DOHH2 (cell line): ENCODE results near the gene PRND.

Experiments used
- H3F3A ChIP-seq: fragments of 200-600 bp; sonication (generic), shearing (Covaris generic); 2 replicates; pipeline ENCODE4 v1.6.0; 2016; ENCODE audit warnings: antibody characterized with exemption, mild to moderate bottlenecking; ENCODE audit not compliant: control insufficient read depth, insufficient read depth
- H3K27ac ChIP-seq: fragments of 200-600 bp; sonication (generic); 2 replicates; pipeline ENCODE4 v1.5.1; 2014; ENCODE audit warnings: low read depth, mild to moderate bottlenecking, low read length, moderate library complexity
- H3K27me3 ChIP-seq: fragments of 200-600 bp; sonication (generic); 2 replicates; pipeline ENCODE4 v1.6.1; 2014; ENCODE audit warnings: mild to moderate bottlenecking, low read length, mixed read lengths; ENCODE audit not compliant: control insufficient read depth
- H3K36me3 ChIP-seq: fragments of 200-600 bp; sonication (generic); 2 replicates; pipeline ENCODE4 v1.6.1; 2014; ENCODE audit warnings: mild to moderate bottlenecking, low read length, moderate library complexity, mixed read lengths; ENCODE audit not compliant: control insufficient read depth
- H3K4me1 ChIP-seq: fragments of 200-600 bp; sonication (generic); 2 replicates; pipeline ENCODE4 v1.6.1; 2014; ENCODE audit warnings: mild to moderate bottlenecking, low read length, mixed read lengths; ENCODE audit not compliant: control insufficient read depth
- H3K4me2 ChIP-seq: fragments of 200-600 bp; sonication (generic); 2 replicates; pipeline ENCODE4 v1.6.0; 2014; ENCODE audit warnings: mild to moderate bottlenecking, low read length, moderate library complexity
- H3K4me3 ChIP-seq: fragments of 200-600 bp; sonication (generic); 2 replicates; pipeline ENCODE4 v1.5.1; 2014; ENCODE audit warnings: mild to moderate bottlenecking, low read length, mixed read lengths
- H3K79me2 ChIP-seq: fragments of 200-600 bp; sonication (generic); 2 replicates; pipeline ENCODE4 v1.6.1; 2014; ENCODE audit warnings: mild to moderate bottlenecking, low read length, mixed read lengths; ENCODE audit not compliant: control insufficient read depth
- H3K9me2 ChIP-seq: fragments of 200-600 bp; sonication (generic); replicated peaks from 2 replicates; pipeline ENCODE4 v1.6.1; 2014; ENCODE audit warnings: mild to moderate bottlenecking, low read length, mixed read lengths; ENCODE audit not compliant: control insufficient read depth
- H3K9me3 ChIP-seq: fragments of 200-600 bp; sonication (generic); 2 replicates; pipeline ENCODE4 v1.6.1; 2014; ENCODE audit warnings: antibody characterized with exemption, low read length, mixed read lengths; ENCODE audit not compliant: control insufficient read depth, insufficient read depth
- H4K20me1 ChIP-seq: fragments of 200-600 bp; sonication (generic); 2 replicates; pipeline ENCODE4 v1.6.0; 2014; ENCODE audit warnings: low read depth, mild to moderate bottlenecking, antibody characterized with exemption, low read length, moderate library complexity; ENCODE audit not compliant: control insufficient read depth, insufficient read depth
- CTCF ChIP-seq: fragments of 200-600 bp; sonication (generic); IDR thresholded peaks from one replicate; pipeline ENCODE4 v1.5.1; 2014; ENCODE audit warnings: antibody characterized with exemption, mild to moderate bottlenecking, low read depth, low read length; ENCODE audit not compliant: poor library complexity, severe bottlenecking
- EZH2phosphoT487 ChIP-seq: fragments of 200-600 bp; sonication (generic); IDR thresholded peaks from 2 replicates; pipeline ENCODE4 v1.6.1; 2017; ENCODE audit warnings: borderline replicate concordance, mild to moderate bottlenecking, antibody characterized with exemption, low read length, moderate library complexity, mixed read lengths

PRND gene

GRCh38 chr20:4728120-4728760 is 6.5 kb downstream of the PRND start:
- Histone ChIP-seq H3K4me3 (no peak overlapping the region), H3F3A (no peaks in the 10 kb centered on the region), H3K4me2 (no peak overlapping the region), H3K4me1 (peaks cover 18% of the 10 kb centered on the region), H3K36me3 (no peaks in the 10 kb centered on the region), H3K27ac (no peak overlapping the region), H3K9me2 (no peaks in the 10 kb centered on the region), H3K9me3 (no peaks in the 10 kb centered on the region), H3K79me2 (no peaks in the 10 kb centered on the region), H4K20me1 (no peaks in the 10 kb centered on the region), H3K27me3 (no peaks in the 10 kb centered on the region; the same call in 1 of the 2 replicates)
- no peak for TF ChIP-seq CTCF
- TF ChIP-seq EZH2phosphoT487: no peak

GRCh38 chr20:4729265-4729664 is 7.6 kb downstream of the PRND start:
- no peak for TF ChIP-seq CTCF
- no peak for TF ChIP-seq EZH2phosphoT487
- H3F3A ChIP-seq: no peaks in the 10 kb centered on the region
- H3K27me3 ChIP-seq: peaks cover 2% of the 10 kb centered on the region; the same call in 1 of the 2 replicates
- H3K36me3 ChIP-seq: no peaks in the 10 kb centered on the region
- no peaks in the 10 kb centered on the region for H4K20me1 ChIP-seq
- H3K9me2 ChIP-seq: no peaks in the 10 kb centered on the region
- no peak overlapping the region for H3K4me3 ChIP-seq
- no peak overlapping the region for H3K27ac ChIP-seq
- H3K9me3 ChIP-seq: no peaks in the 10 kb centered on the region
- H3K79me2 ChIP-seq: no peaks in the 10 kb centered on the region
- no peak overlapping the region for H3K4me2 ChIP-seq
- peaks cover 18% of the 10 kb centered on the region for H3K4me1 ChIP-seq

GRCh38 chr20:4730780-4731179 is 9.1 kb downstream of the PRND start:
- no peaks in the 10 kb centered on the region for H4K20me1 ChIP-seq
- no peaks in the 10 kb centered on the region for H3K79me2 ChIP-seq
- no peaks in the 10 kb centered on the region for H3K9me3 ChIP-seq
- no peaks in the 10 kb centered on the region for H3K36me3 ChIP-seq
- peaks cover 2% of the 10 kb centered on the region; the same call in 1 of the 2 replicates for H3K27me3 ChIP-seq
- H3K4me2 ChIP-seq: no peak overlapping the region
- no peak overlapping the region for H3K27ac ChIP-seq
- no peak overlapping the region for H3K4me3 ChIP-seq
- H3K4me1 ChIP-seq: peaks cover 18% of the 10 kb centered on the region
- H3K9me2 ChIP-seq: no peaks in the 10 kb centered on the region
- no peaks in the 10 kb centered on the region for H3F3A ChIP-seq
- TF ChIP-seq CTCF: no peak
- TF ChIP-seq EZH2phosphoT487: no peak
